Neural progenitor cell (in vitro differentiated cells): ENCODE measurements around the gene KLHL21.

Source experiments
- CTCF ChIP-seq: fragments of 200-600 bp; sonication (generic); IDR thresholded peaks from 2 replicates; pipeline ENCODE4 v1.5.1; 2017; ENCODE audit warnings: antibody characterized with exemption, mild to moderate bottlenecking
- EZH2 ChIP-seq: fragments of 200-600 bp; sonication (generic); IDR thresholded peaks from 2 replicates; pipeline ENCODE4 v1.6.1; 2017; ENCODE audit warnings: antibody characterized with exemption, mild to moderate bottlenecking, moderate library complexity
- EZH2phosphoT487 ChIP-seq: fragments of 200-600 bp; sonication (generic); IDR thresholded peaks from 2 replicates; pipeline ENCODE4 v1.6.1; 2017; ENCODE audit warnings: antibody characterized with exemption

DNA sequence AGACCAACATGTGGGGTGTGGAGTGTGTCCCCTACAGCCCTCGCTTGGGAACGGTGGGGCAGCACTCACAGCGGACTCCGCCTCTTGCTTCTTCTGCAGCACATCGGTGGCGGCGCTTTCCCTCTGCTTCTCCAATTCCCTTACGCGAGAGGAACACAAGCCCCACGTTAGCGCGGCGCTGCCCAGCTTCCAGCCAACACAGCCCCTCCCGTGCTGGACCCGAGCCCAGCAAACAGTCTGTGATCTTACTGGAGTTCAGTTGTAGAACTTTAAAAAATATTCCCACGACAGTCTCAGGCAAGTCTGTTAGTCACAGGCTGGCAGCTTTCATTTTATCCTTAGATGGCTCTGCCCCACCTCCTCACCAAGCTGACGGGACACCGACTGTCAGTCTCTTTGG, 35.6 kb upstream of the KLHL21 start:
- TF ChIP-seq EZH2 (no peak), CTCF (no peak), EZH2phosphoT487 (no peak)
